Naive B cell (primary cell): ENCODE data around the gene NMNAT2. TPM values are rescaled to one million over a fixed set of nuclear protein-coding genes. Genes with fewer than 3 reads are reported as not detected.
A peak's percentile ranks its signal among the peaks of the same experiment; 100 is the strongest.

Source experiments
- ATAC-seq, 2 donors: fragments of 150-1000 bp; cut with Tn5 transposase; 2 replicates each; pipeline ENCODE4 v1.10.0; 2021; ENCODE audit warnings: low read depth in 2 of 2, mild to moderate bottlenecking in 2 of 2, moderate library complexity in 2 of 2
- DNase-seq: peaks from one replicate; pipeline ENCODE4 v3.0.0; 2022
- H3K27ac Mint-ChIP-seq, 6 donors: one replicate each; pipeline ENCODE4 v1.8.0; 2020 to 2022; ENCODE audit warnings: mild to moderate bottlenecking in 6 of 6, mixed read lengths in 6 of 6, moderate library complexity in 5 of 6, inconsistent platforms in 2 of 6
- H3K27me3 Mint-ChIP-seq, 3 donors: one replicate each; pipeline ENCODE4 v1.8.0; 2021 to 2022; ENCODE audit warnings: mixed read lengths in 3 of 3, mild to moderate bottlenecking in 1 of 3
- H3K36me3 Mint-ChIP-seq, 2 donors: one replicate each; pipeline ENCODE4 v1.8.0; 2020 to 2022; ENCODE audit warnings: mixed read lengths in 2 of 2, inconsistent platforms in 1 of 2, mild to moderate bottlenecking in 1 of 2
- H3K4me1 Mint-ChIP-seq, 3 donors: one replicate each; pipeline ENCODE4 v1.8.0; 2020 to 2022; ENCODE audit warnings: mixed read lengths in 3 of 3, inconsistent platforms in 1 of 3, mild to moderate bottlenecking in 1 of 3, moderate library complexity in 1 of 3
- H3K4me3 Mint-ChIP-seq, 8 donors: one replicate each; pipeline ENCODE4 v1.8.0; 2020 to 2022; ENCODE audit warnings: mild to moderate bottlenecking in 8 of 8, mixed read lengths in 8 of 8, moderate library complexity in 8 of 8, inconsistent platforms in 2 of 8
- H3K9me3 Mint-ChIP-seq, 7 donors: one replicate each; pipeline ENCODE4 v1.8.0; 2020 to 2022; ENCODE audit warnings: mixed read lengths in 7 of 7, mild to moderate bottlenecking in 5 of 7, inconsistent platforms in 2 of 7, moderate library complexity in 1 of 7
- polyA plus RNA-seq, 6 donors: library from polyadenylated mRNA; unstranded; fragments of 300-500 nt; fragmentation: Illumina TruSeq; gene quantifications; one replicate each; pipeline ENCODE4 v1.2.3, GENCODE V29; 2021; ENCODE audit warnings: low read depth in 6 of 6

NMNAT2 gene
- polyA plus RNA-seq, 6 donors from 2014 or later, result not detected

DNA sequence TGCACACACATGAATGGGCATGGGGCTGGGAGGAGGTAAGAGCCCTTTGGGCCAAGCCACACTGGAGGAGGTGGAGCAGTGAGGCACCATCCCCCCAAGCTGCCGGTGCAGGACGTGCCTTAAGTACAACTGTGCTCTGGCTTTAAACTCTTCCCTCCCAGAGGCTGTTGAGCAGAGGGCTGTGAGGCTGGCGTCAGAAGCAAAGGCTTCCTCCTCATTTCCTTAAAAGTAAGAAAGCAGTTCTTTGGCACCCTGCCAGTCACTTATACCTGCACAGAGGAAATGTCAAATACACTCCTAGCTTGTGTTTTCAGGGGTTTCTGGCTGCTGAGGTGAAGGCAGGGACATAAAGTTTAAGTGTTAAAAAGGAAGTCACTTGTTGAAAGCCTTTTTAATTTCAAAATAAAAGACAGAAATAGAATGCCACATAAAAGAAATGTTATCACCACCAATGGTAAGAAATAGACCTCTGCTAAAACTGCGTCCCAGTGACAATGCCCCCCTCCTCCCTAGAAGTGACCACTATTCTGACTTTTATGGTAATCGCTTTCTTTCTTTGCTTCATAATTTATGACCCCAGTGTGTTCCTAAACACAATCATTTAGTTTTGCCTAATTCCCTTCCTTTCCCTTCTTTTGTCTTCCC lies 199.1 kb downstream of the NMNAT2 start:
- Mint-ChIP-seq H3K9me3 (no peaks in the 10 kb centered on the region), H3K4me1 (peaks cover 8 to 15% (median 10%) of the 10 kb centered on the region in 3 donors), H3K27ac (no peak overlapping the region), H3K4me3 (no peak overlapping the region), H3K27me3 (peaks cover 4 to 9% (median 5%) of the 10 kb centered on the region in 3 donors), H3K36me3 (no peaks in the 10 kb centered on the region)
- peak; percentile 34 to 55 for ATAC-seq
- peak; percentile 10 for DNase-seq

DNA sequence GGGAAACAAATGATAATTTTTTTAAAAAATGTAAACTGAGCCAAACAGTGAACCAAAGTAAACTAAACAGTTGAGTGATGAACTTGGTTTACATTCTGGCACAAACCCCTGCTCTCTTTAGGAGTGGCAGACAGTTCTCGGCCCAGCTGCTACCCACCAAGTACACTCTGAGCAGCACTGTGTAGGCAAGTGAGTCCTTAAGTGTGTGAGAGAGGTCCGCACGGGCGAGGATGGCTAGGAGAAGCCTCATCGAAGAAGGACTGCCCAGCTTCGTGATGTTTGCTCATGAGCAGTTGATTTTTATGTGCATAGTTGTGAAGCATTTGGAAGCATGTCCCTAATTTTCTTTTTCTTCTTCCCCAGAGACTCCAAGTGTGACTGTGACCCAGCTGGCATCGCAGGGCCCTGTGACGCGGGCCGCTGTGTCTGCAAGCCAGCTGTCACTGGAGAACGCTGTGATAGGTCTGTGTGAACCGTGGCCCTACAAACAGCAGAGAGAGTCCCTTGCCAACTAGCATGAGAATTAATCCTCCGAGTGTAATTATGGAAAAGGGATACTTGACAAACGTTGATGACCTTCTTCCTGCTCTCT lies 200.1 kb downstream of the NMNAT2 start:
- Mint-ChIP-seq H3K9me3 (no peaks in the 10 kb centered on the region), H3K27ac (peak overlapping the region in 1 of 6 donors; percentile 6), H3K4me3 (no peak overlapping the region), H3K4me1 (peaks cover 8 to 15% (median 10%) of the 10 kb centered on the region in 3 donors), H3K36me3 (no peaks in the 10 kb centered on the region), H3K27me3 (peaks cover 4 to 9% (median 7%) of the 10 kb centered on the region in 3 donors)
- DNase-seq, result no peak
- ATAC-seq, result no peak

DNA sequence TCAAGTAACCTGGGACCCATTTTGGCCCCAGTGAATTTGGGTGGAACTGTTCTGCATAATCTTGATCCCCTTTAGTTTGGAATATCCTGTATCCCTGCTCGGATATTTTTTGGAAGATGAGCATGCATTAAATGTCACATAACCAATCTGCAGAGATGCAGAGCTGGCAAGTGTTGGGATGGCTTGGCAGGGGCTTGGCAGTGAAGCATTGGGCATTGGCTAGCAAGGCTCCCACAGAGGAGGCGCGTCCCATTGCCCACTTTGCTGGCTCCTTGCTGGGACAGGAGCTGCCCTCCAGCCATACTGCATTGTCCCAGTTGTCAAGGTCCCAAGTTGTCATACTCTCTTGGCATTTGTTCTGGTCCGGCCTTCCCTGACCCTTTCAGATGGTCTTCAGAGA lies 202.2 kb downstream of the NMNAT2 start:
- Mint-ChIP-seq H3K4me3 (no peak overlapping the region), H3K4me1 (peaks cover 8 to 15% (median 10%) of the 10 kb centered on the region in 3 donors), H3K36me3 (no peaks in the 10 kb centered on the region), H3K9me3 (no peaks in the 10 kb centered on the region), H3K27me3 (peaks cover 4 to 21% (median 18%) of the 10 kb centered on the region in 3 donors), H3K27ac (peak overlapping the region in 1 of 6 donors; percentile 53)
- DNase-seq (no peak), ATAC-seq (no peak)

DNA sequence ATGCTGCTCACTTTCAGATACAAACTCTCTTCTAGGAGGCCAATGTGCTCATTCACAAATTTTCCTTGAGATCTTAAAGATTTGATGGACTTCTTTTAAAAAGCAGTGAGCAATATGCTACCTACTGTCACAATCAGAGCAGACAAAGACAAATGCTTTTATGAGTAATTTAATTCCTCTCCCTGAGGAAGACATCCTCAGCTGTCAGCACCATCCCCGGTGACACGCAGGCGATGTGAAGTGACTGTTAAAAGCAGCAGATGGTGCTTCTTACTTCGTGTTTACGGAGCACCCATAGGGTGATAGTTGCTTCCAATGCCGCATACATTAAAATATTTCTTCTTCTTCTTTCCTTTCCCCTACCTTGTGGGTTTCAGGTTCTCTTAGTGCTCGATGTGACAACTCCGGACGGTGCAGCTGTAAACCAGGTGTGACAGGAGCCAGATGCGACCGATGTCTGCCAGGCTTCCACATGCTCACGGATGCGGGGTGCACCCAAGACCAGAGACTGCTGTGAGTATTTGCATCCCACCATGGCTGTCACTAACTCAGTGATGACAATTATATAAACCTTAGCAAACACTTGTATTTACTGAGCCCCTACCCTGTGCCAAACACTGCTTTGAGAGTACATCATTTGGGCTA lies 203.0 kb downstream of the NMNAT2 start:
- Mint-ChIP-seq H3K27me3 (peaks cover 4 to 22% (median 21%) of the 10 kb centered on the region in 3 donors), H3K9me3 (no peaks in the 10 kb centered on the region), H3K27ac (no peak overlapping the region), H3K4me3 (no peak overlapping the region), H3K4me1 (peaks cover 8 to 15% (median 10%) of the 10 kb centered on the region in 3 donors), H3K36me3 (no peaks in the 10 kb centered on the region)
- no peak for ATAC-seq
- no peak for DNase-seq

DNA sequence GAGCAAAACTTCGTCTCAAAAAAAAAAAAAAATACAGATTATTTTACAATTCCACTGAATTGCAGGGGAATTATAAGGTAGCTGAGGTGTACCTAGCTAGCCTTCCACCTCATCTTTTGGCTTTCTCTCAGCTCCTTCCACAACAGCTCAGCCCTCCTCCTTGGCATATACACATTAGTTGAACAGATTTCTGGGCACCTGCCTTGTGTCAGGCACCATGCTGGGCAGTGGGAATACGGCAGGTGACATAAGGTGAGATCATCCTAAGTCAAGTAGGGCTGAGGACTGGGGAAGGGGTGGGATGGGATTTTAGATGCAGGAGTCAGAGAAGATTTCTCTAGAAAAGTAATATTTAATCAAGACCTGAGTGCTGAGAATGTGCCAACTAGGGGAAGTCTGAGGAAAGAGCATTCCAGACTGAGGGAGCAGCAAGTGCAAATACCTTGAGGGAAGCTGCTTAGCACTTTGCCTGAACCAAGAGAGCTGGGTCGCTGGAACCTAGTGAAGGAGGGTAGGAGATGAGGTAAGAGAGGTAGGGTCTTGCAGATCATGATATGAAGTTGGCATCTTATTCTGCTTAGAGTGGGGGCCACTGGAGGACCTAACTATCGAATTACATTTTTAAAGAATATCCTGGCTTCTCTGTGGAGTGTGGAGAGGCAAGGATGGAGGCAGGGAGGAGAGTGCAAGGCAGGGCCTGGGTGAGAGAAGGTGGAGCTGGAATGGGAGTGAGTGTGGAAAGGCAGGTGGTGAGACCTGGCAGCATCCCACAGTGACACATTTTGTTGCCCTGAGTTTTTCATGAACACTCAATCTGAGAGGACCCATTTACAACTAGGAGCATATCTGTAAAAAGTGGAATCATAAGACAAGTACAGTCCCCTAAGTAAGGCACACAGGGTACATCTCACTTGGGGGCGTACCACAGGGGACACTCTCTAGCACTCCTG lies 203.9 kb downstream of the NMNAT2 start:
- Mint-ChIP-seq H3K27ac (no peak overlapping the region), H3K27me3 (peaks cover 4 to 28% (median 21%) of the 10 kb centered on the region in 3 donors)

DNA sequence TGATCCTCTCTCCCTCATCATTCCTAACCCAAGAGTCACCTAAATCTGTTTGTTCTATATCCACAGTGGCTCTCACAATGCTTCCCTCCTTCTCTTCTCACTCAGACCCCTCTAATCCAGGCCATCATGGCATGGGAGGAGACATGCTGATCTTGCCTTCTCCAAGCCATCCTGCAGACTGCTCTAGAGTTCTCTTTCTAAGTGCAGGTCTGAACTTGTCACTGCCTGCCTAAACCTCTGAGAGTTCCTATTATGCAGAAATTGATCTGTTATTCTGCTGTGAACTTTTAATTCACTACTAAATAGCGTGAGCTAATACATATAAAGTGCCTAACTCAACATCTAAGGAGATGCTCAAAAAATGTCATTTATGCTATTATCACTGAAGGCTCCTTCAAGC lies 205.3 kb downstream of the NMNAT2 start:
- H3K4me1 Mint-ChIP-seq, result no peaks in the 10 kb centered on the region
- no peak overlapping the region for H3K4me3 Mint-ChIP-seq
- DNase-seq (no peak), ATAC-seq (no peak)
- no peaks in the 10 kb centered on the region for H3K9me3 Mint-ChIP-seq
- H3K27ac Mint-ChIP-seq, result no peak overlapping the region
- H3K36me3 Mint-ChIP-seq, result no peaks in the 10 kb centered on the region
- H3K27me3 Mint-ChIP-seq, result peaks cover 6 to 32% (median 21%) of the 10 kb centered on the region in 3 donors

More for the DNA sequence above, 203.9 kb downstream of the NMNAT2 start:
- DNase-seq, result no peak
- ATAC-seq, result no peak
- Mint-ChIP-seq H3K4me3 (no peak overlapping the region), H3K4me1 (peaks cover 5 to 10% (median 8%) of the 10 kb centered on the region in 3 donors), H3K9me3 (no peaks in the 10 kb centered on the region), H3K36me3 (no peaks in the 10 kb centered on the region)

DNA sequence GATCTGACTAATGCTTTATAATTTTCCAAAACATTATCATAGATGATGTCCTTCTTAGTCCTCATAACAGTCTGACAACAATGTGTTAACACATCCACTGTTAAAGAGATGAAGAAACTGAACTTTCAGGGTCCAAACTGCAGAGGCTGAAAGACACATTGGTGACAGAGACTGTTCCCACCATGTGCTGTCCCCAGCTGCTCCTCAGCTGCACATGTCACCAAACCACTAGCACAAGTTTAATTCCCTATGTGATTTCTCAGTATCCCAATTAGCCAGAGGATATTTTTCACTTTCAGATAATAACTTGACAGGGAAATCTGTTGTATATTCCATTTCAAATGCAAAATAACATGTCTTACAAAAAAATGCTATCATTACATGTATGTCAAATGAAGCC lies 207.5 kb downstream of the NMNAT2 start:
- H3K4me3 Mint-ChIP-seq, result no peak overlapping the region
- DNase-seq (no peak), ATAC-seq (no peak)
- no peaks in the 10 kb centered on the region for H3K4me1 Mint-ChIP-seq
- no peaks in the 10 kb centered on the region for H3K9me3 Mint-ChIP-seq
- no peaks in the 10 kb centered on the region for H3K36me3 Mint-ChIP-seq
- H3K27ac Mint-ChIP-seq, result no peak overlapping the region
- peaks cover 18 to 32% (median 29%) of the 10 kb centered on the region in 3 donors for H3K27me3 Mint-ChIP-seq

DNA sequence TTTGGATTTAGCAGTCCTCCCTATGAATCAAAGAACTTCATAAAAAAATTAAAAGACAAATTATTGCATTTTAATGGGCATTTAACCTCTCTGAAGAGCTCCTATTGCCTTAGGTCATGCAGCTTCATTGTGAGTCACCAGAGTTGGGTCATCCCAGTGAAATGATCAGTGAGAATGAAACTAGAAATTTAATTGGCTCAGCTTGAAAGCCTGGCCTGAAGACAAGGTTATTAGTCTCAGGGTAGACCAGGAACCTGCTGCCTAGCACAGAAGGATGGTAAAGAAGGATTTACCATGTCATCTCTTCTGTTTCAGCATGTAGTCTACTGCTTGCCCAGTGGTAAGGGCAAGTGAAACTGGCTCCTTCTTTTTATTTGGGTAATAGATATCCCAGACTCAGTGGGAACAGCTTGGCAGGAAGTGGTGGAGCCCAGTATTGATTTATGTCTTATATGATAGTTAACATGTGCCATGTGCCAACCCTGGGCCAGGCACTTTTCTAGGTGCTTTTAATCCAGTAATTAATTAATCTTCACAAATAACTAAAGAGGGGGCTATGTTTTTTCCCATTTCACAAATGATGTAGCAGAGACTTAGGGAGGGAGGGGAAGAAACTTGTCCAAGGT lies 208.5 kb downstream of the NMNAT2 start:
- Mint-ChIP-seq H3K27me3 (peaks cover 24 to 38% (median 35%) of the 10 kb centered on the region in 3 donors), H3K4me3 (no peak overlapping the region), H3K9me3 (no peaks in the 10 kb centered on the region), H3K27ac (no peak overlapping the region), H3K36me3 (no peaks in the 10 kb centered on the region), H3K4me1 (no peaks in the 10 kb centered on the region)
- no peak for DNase-seq
- ATAC-seq, result no peak

DNA sequence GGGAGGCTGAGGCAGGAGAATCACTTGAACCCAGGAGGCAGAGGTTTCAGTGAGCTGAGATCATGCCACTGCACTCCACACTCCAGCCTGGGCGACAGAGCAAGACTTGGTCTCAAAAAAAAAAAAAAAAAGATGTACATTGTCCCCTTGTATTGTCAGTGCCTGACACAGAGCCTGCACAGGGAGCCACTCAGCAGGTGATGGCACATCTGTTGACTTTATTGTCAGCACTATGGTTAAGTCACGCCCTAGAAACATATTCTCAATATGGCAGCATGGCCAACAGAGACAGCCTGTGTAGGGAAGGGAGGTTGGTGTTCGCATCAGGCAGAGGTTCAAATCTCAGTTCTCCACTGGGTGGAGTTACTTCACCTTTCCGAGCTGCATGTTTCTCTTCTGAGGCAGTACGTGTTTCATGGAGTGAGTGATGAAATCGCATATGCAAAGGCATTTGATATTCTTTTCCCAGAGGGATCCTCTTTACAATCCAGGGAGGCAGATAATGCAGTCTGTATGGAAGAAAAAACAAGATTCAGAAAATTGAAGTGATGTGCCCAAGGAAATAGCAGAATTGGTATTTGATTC lies 211.6 kb downstream of the NMNAT2 start:
- no peaks in the 10 kb centered on the region for H3K36me3 Mint-ChIP-seq
- ATAC-seq (no peak), DNase-seq (no peak)
- no peaks in the 10 kb centered on the region for H3K4me1 Mint-ChIP-seq
- H3K27ac Mint-ChIP-seq, result no peak overlapping the region
- no peaks in the 10 kb centered on the region for H3K9me3 Mint-ChIP-seq
- no peak overlapping the region for H3K4me3 Mint-ChIP-seq
- H3K27me3 Mint-ChIP-seq, result peaks cover 20 to 26% (median 25%) of the 10 kb centered on the region in 3 donors

DNA sequence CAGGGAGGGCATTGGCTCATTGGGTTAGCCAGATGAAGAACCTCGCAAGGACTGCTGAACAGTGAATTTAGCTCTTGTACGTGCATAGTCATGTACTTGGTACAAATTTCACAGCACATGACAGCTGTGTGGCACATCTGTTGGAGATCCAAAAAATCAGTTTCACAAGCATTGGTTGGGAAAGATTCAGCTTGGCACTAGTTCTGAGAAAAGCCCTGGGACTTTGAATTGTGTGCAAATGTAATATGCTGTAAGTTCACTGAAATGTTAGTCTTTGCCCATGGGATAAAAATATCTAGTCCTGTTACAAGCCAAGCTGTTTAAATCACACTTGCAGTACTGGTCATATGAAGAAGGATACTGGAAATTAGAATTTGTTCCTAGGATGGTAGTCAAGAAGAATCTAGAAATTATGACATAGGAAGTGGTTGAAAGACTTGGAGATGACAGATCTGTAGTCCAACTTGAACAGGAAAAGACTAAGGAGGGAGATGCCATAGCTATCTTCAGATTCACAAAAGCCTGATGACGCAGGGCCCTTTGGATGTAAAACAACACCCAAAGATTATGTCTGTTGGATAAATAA lies 212.9 kb downstream of the NMNAT2 start:
- DNase-seq, result no peak
- Mint-ChIP-seq H3K27ac (peak overlapping the region in 1 of 6 donors; percentile 46), H3K36me3 (no peaks in the 10 kb centered on the region), H3K4me1 (no peaks in the 10 kb centered on the region), H3K27me3 (peaks cover 31 to 36% (median 32%) of the 10 kb centered on the region in 3 donors), H3K4me3 (no peak overlapping the region), H3K9me3 (no peaks in the 10 kb centered on the region)
- ATAC-seq, result no peak

DNA sequence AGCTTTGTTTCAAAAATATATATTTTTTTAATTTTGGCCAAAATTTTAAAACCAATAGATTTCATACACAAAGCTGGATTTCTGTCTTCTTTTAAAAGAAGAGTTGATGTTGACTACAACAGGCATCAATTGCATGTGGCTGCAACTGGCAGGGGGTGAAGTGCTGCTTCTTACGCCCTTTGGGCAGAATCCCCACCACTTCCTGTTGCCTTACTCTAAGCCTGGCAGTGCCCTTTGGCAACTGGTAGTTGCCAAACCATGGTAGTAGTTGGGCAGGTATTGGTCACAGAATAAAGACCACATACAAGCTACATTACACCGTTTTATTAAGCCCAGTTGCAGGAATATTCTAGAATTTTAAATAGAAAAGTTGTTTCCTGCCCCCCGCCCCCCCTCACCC lies 215.1 kb downstream of the NMNAT2 start:
- no peak for ATAC-seq
- Mint-ChIP-seq H3K4me1 (no peaks in the 10 kb centered on the region), H3K4me3 (no peak overlapping the region), H3K9me3 (no peaks in the 10 kb centered on the region), H3K27ac (peak overlapping the region in 2 of 6 donors; percentile 15 to 25), H3K27me3 (peaks cover 43 to 48% (median 45%) of the 10 kb centered on the region in 3 donors), H3K36me3 (no peaks in the 10 kb centered on the region)
- DNase-seq, result no peak

DNA sequence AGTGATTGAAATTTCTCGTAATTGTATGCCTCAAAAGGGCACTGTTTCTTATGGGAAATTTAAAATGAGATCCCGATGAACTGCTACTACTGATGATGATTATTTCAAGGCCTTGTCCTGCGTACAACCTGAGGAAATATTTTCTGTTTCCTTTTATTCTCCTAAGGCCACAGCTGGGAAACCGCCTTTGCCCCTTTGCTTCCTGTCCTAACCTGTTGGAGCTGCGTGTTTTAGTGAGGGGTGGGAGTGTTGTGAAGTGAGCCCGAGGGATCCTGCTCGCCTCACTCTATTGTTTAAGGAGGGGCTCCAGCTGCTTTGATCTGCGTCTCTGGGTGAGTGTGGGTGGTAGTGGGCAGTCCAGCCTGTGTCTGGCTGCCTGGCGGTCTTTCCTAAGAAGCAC lies 217.7 kb downstream of the NMNAT2 start:
- no peak for DNase-seq
- H3K4me1 Mint-ChIP-seq, result no peaks in the 10 kb centered on the region

More for the DNA sequence above, 217.7 kb downstream of the NMNAT2 start:
- peaks cover 0 to 7% of the 10 kb centered on the region in 2 donors for H3K36me3 Mint-ChIP-seq
- H3K9me3 Mint-ChIP-seq, result no peaks in the 10 kb centered on the region
- no peak for ATAC-seq
- H3K27me3 Mint-ChIP-seq, result peaks cover 38 to 54% (median 40%) of the 10 kb centered on the region in 3 donors
- no peak overlapping the region for H3K4me3 Mint-ChIP-seq
- H3K27ac Mint-ChIP-seq, result peak overlapping the region in 1 of 6 donors; percentile 61
